HG02642 (cell line): ENCODE results near the gene CHD6.

Source experiments
- ATAC-seq: cut with Tn5 transposase; IDR thresholded peaks from one replicate; pipeline ENCODE4 v1.9.1; 2021; ENCODE audit warnings: mild to moderate bottlenecking; ENCODE audit not compliant: unreplicated experiment, poor library complexity

Gene CHD6

GRCh38 chr20:41361757-41362747 lies 256.1 kb downstream of the CHD6 start:
- ATAC-seq = no peak

- no peak for ATAC-seq
Measured at GRCh38 chr20:41360831-41361756, 257.1 kb downstream of the CHD6 start.

GRCh38 chr20:41359541-41360011 lies 258.6 kb downstream of the CHD6 start:
- ATAC-seq = no peak

GRCh38 chr20:41358717-41359116 lies 259.5 kb downstream of the CHD6 start:
- no peak for ATAC-seq

GRCh38 chr20:41358230-41358629 lies 259.9 kb downstream of the CHD6 start:
- ATAC-seq = no peak

- no peak for ATAC-seq
Measured at GRCh38 chr20:41357424-41358163, 260.6 kb downstream of the CHD6 start.

- ATAC-seq = no peak
Measured at GRCh38 chr20:41356951-41357350, 261.2 kb downstream of the CHD6 start.

GRCh38 chr20:41355598-41356203 lies 262.5 kb downstream of the CHD6 start:
- no peak for ATAC-seq

- ATAC-seq = no peak
Measured at GRCh38 chr20:41355192-41355591, 263.0 kb downstream of the CHD6 start.

GRCh38 chr20:41353530-41353929 lies 264.6 kb downstream of the CHD6 start:
- no peak for ATAC-seq

GRCh38 chr20:41352666-41353065 lies 265.5 kb downstream of the CHD6 start:
- ATAC-seq = no peak

- ATAC-seq = no peak
Measured at GRCh38 chr20:41352106-41352505, 266.1 kb downstream of the CHD6 start.
